GM12891 (cell line): ENCODE measurements around the gene ACTG2.
"Not testable (repeated sequence)": the region's sequence is repeated elsewhere in the genome, so short reads cannot be mapped to it uniquely, and the experiment has no call there.

Source experiments
- DNase-seq: peaks from one replicate; pipeline ENCODE4 v3.0.0; 2011; ENCODE audit warnings: low spot score; ENCODE audit not compliant: insufficient read length
- FAIRE-seq: peaks from 2 replicates; lab custom pipeline; 2011; peaks lifted over from hg19 to GRCh38; lab: Jason Lieb, UNC
- PAX5 ChIP-seq: IDR thresholded peaks from 2 replicates; pipeline ENCODE4 v1.6.1; 2011; ENCODE audit warnings: low read length, moderate library complexity, mild to moderate bottlenecking; ENCODE audit not compliant: insufficient read depth, severe bottlenecking
- POLR2A ChIP-seq: IDR thresholded peaks from 2 replicates; pipeline ENCODE4 v1.6.1; 2011; ENCODE audit warnings: low read depth, low read length, control low read depth
- POLR2AphosphoS5 ChIP-seq: IDR thresholded peaks from 2 replicates; pipeline ENCODE4 v1.6.1; 2011; ENCODE audit warnings: low read depth, low read length, control low read depth
- POU2F2 ChIP-seq: IDR thresholded peaks from 2 replicates; pipeline ENCODE4 v1.6.1; 2011; ENCODE audit warnings: low read depth, mild to moderate bottlenecking, control low read depth, low read length, moderate library complexity
- SPI1 ChIP-seq: IDR thresholded peaks from 2 replicates; pipeline ENCODE4 v1.6.1; 2011; ENCODE audit warnings: low read depth, low read length, control low read depth
- TAF1 ChIP-seq: IDR thresholded peaks from 2 replicates; pipeline ENCODE4 v1.6.1; 2011; ENCODE audit warnings: low read depth, low read length, control low read depth

The ACTG2 gene

GRCh38 chr2:73902284-73902683, 9.5 kb downstream of the ACTG2 start:
- no peak for DNase-seq
- no peak for FAIRE-seq
- TF ChIP-seq POLR2A (no peak), POLR2AphosphoS5 (no peak), TAF1 (no peak), PAX5 (no peak), POU2F2 (no peak), SPI1 (no peak)

GRCh38 chr2:73903313-73903712, 10.5 kb downstream of the ACTG2 start:
- TF ChIP-seq PAX5 (no peak), TAF1 (no peak), POLR2AphosphoS5 (no peak), POLR2A (no peak), POU2F2 (no peak), SPI1 (no peak)
- FAIRE-seq (no peak), DNase-seq (no peak)

- not testable (repeated sequence) for FAIRE-seq, DNase-seq
Measured at GRCh38 chr2:73903949-73904613, 11.3 kb downstream of the ACTG2 start.

- FAIRE-seq: no peak
Measured at GRCh38 chr2:73904952-73905351, 12.1 kb downstream of the ACTG2 start.

GRCh38 chr2:73906847-73907505, 14.2 kb downstream of the ACTG2 start:
- DNase-seq: no peak
- no peak for FAIRE-seq
- no peak for TF ChIP-seq POLR2AphosphoS5
- no peak for TF ChIP-seq POU2F2
- no peak for TF ChIP-seq SPI1
- no peak for TF ChIP-seq TAF1
- no peak for TF ChIP-seq POLR2A
- no peak for TF ChIP-seq PAX5

More at GRCh38 chr2:73904952-73905351, 12.1 kb downstream of the ACTG2 start:
- TF ChIP-seq POLR2A: no peak
- no peak for DNase-seq

GRCh38 chr2:73907840-73908452, 15.1 kb downstream of the ACTG2 start:
- peak; percentile 68 for FAIRE-seq
- no peak for DNase-seq
- TF ChIP-seq TAF1 (no peak), POLR2AphosphoS5 (no peak), PAX5 (no peak), POLR2A (no peak), POU2F2 (no peak), SPI1 (no peak)

- TF ChIP-seq PAX5 (no peak), TAF1 (no peak), SPI1 (no peak), POLR2A (no peak), POLR2AphosphoS5 (no peak), POU2F2 (no peak)
- peak; percentile 16 for FAIRE-seq
- DNase-seq: no peak
Measured at GRCh38 chr2:73908689-73909652, 16.2 kb downstream of the ACTG2 start.

- no peak for FAIRE-seq
- no peak for TF ChIP-seq POLR2AphosphoS5
- no peak for TF ChIP-seq SPI1
- TF ChIP-seq TAF1: no peak
- TF ChIP-seq POLR2A: no peak
- no peak for TF ChIP-seq PAX5
- no peak for TF ChIP-seq POU2F2
Measured at GRCh38 chr2:73910873-73911547, 18.2 kb downstream of the ACTG2 start.

GRCh38 chr2:73911548-73912208, 18.9 kb downstream of the ACTG2 start:
- FAIRE-seq (no peak), DNase-seq (no peak)
- TF ChIP-seq SPI1 (no peak), POU2F2 (no peak)

More at GRCh38 chr2:73910873-73911547, 18.2 kb downstream of the ACTG2 start:
- DNase-seq: no peak
